ENCODE measurements around the gene FAM209A. TPM values are rescaled to one million over a fixed set of nuclear protein-coding genes. Genes with fewer than 3 reads are reported as not detected.

FAM209A gene
- 0.17 to 0.59 TPM (median 0.40 TPM) in 3 of 5 replicates, not detected in the others for total RNA-seq (2022; extraction: Qiagen RNA extraction; ENCODE audit: low read depth)

GRCh38 chr20:56524444-56524843 lies at the start of gene FAM209A:
TSS of gene FAM209A (plus strand) at chr20:56524744. CDS start at chr20:56524809, 65 bp downstream.

GRCh38 chr20:56532946-56533345 lies 8.4 kb downstream of the FAM209A start, which contains the start of gene FAM209B:
TSS of gene FAM209B (plus strand) at chr20:56533246. CDS start at chr20:56533342, 96 bp downstream.

Other genes starting within 250 kb of the FAM209A start
- gene FAM210B, start 165.8 kb upstream of the FAM209A start, total RNA-seq (2022; extraction: Qiagen RNA extraction; ENCODE audit: low read depth), result 9.8 to 11.6 TPM (median 11.1 TPM) in 5 replicates
- gene AURKA, start 132.5 kb upstream of the FAM209A start, total RNA-seq (2022; extraction: Qiagen RNA extraction; ENCODE audit: low read depth), result 107 to 121 TPM (median 117 TPM) in 5 replicates
- gene CSTF1, start 132.1 kb upstream of the FAM209A start, total RNA-seq (2022; extraction: Qiagen RNA extraction; ENCODE audit: low read depth), result 36.1 to 42.9 TPM (median 39.5 TPM) in 5 replicates
- gene CASS4, start 112.5 kb upstream of the FAM209A start, total RNA-seq (2022; extraction: Qiagen RNA extraction; ENCODE audit: low read depth), result 0.03 to 0.09 TPM (median 0.08 TPM) in 3 of 5 replicates, not detected in the others
- gene RTF2, start 56.1 kb upstream of the FAM209A start, total RNA-seq (2022; extraction: Qiagen RNA extraction; ENCODE audit: low read depth), result 78.7 to 104 TPM (median 90.4 TPM) in 5 replicates
- 0.32 to 0.76 TPM (median 0.63 TPM) in 3 of 5 replicates, not detected in the others for gene FAM209B, start 8.5 kb downstream of the FAM209A start, total RNA-seq (2022; extraction: Qiagen RNA extraction; ENCODE audit: low read depth)
- gene TFAP2C, start 104.6 kb downstream of the FAM209A start, total RNA-seq (2022; extraction: Qiagen RNA extraction; ENCODE audit: low read depth), result 12.8 to 17.1 TPM (median 15.8 TPM) in 5 replicates